Epithelial cell of esophagus (primary cell): ENCODE results near the gene PRDM15.

Source experiments
- DNase-seq: peaks from one replicate; pipeline ENCODE4 v3.0.0; 2010; ENCODE audit warnings: low read depth
- H3K4me3 ChIP-seq: 2 replicates; pipeline ENCODE4 v1.5.1; 2011; ENCODE audit warnings: mild to moderate bottlenecking, low read length, control low read depth
- CTCF ChIP-seq: IDR thresholded peaks from 2 replicates; pipeline ENCODE4 v1.5.1; 2011; ENCODE audit warnings: low read depth, mild to moderate bottlenecking, low read length, control low read depth, inconsistent platforms; ENCODE audit not compliant: insufficient read depth; ENCODE audit errors: missing control alignments

PRDM15 gene

GRCh38 chr21:41899426-41900202 lies 20.5 kb upstream of the PRDM15 start:
- no peak for DNase-seq
- no peak overlapping the region for H3K4me3 ChIP-seq
- no peak for TF ChIP-seq CTCF

- DNase-seq = no peak
- TF ChIP-seq CTCF = no peak
- no peak overlapping the region for H3K4me3 ChIP-seq
These were observed 19.9 kb upstream of the PRDM15 start for GRCh38 chr21:41898998-41899397.

GRCh38 chr21:41897700-41898099 lies 18.6 kb upstream of the PRDM15 start:
- no peak for DNase-seq
- TF ChIP-seq CTCF = no peak
- H3K4me3 ChIP-seq = no peak overlapping the region

GRCh38 chr21:41897047-41897669 lies 18.0 kb upstream of the PRDM15 start:
- no peak for TF ChIP-seq CTCF
- no peak overlapping the region for H3K4me3 ChIP-seq
- no peak for DNase-seq

- no peak for DNase-seq
- H3K4me3 ChIP-seq = no peak overlapping the region
- TF ChIP-seq CTCF = no peak
These were observed 16.7 kb upstream of the PRDM15 start for GRCh38 chr21:41895643-41896493.

GRCh38 chr21:41894922-41895557 lies 15.9 kb upstream of the PRDM15 start:
- no peak overlapping the region for H3K4me3 ChIP-seq
- TF ChIP-seq CTCF = no peak
- DNase-seq = peak; percentile 47
